ENCODE data around the gene TSPAN32.

Gene TSPAN32

DNA sequence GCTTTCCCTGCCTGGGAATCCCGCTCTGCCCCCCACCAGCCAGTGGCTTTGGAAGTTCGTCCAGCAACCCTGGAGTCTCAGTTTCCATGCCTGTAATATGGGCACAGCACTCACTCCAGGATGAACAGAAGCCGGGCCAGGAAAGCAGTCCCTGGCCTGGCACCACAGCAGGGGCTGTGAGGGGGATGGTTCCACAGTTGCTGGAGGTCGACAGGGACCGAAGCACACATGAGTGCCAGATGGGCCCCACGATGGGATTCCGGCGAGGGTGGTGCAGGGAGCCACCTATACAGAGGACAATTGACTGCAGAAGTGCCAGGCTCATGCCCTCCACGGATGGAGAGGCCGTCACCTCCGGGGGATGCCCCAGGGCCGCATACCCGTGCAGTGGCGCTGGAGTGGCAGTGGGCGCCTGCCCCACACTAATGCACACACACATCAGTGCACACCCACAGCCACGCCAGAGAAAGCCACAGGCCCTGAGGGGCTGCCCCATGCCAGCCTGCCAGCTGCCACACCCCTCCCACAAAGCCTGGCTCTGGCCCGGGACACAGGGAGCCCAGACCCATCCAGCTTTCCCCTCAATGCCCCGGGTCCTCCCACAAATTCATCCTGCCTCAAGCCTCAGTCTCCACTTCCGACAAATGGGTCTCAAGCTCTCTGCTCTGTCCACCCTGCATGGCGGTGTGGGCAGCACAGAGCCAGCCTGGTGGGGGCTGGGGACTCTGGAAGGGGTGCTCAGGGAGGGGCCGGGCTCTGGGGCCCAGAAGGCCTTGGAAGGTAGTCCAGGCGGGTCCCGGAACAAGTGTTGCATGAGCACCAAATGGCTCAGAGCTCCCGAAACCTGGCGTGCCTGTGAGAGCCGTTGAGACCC is 41.1 kb upstream of the TSPAN32 start:
- Histone ChIP-seq H3K4me1 (ENCODE audit: low read length) (peaks cover 6% of the 10 kb centered on the region), H3K4me3 (ENCODE audit: low read length) (no peak overlapping the region), H3K27ac (ENCODE audit: low read length) (no peak overlapping the region), H3K79me2 (ENCODE audit: low read length) (no peaks in the 10 kb centered on the region), H3K4me2 (ENCODE audit: low read length) (no peak overlapping the region), H4K20me1 (ENCODE audit: insufficient read depth, low read length) (no peaks in the 10 kb centered on the region), H3K36me3 (replicated peaks; ENCODE audit: low read depth, low read length) (no peaks in the 10 kb centered on the region), H3K27me3 (ENCODE audit: low read depth, low read length) (no peaks in the 10 kb centered on the region; the same call in 1 of the 2 replicates), H2AFZ (ENCODE audit: low read depth, low read length) (no peak overlapping the region), H3K9ac (ENCODE audit: low read length) (no peak overlapping the region), H3K9me3 (ENCODE audit: insufficient read depth, low read length) (no peaks in the 10 kb centered on the region)
- TF ChIP-seq, protein P1, sequence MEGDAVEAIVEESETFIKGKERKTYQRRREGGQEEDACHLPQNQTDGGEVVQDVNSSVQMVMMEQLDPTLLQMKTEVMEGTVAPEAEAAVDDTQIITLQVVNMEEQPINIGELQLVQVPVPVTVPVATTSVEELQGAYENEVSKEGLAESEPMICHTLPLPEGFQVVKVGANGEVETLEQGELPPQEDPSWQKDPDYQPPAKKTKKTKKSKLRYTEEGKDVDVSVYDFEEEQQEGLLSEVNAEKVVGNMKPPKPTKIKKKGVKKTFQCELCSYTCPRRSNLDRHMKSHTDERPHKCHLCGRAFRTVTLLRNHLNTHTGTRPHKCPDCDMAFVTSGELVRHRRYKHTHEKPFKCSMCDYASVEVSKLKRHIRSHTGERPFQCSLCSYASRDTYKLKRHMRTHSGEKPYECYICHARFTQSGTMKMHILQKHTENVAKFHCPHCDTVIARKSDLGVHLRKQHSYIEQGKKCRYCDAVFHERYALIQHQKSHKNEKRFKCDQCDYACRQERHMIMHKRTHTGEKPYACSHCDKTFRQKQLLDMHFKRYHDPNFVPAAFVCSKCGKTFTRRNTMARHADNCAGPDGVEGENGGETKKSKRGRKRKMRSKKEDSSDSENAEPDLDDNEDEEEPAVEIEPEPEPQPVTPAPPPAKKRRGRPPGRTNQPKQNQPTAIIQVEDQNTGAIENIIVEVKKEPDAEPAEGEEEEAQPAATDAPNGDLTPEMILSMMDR (IDR thresholded peaks at IDR 0.05; ENCODE audit: low read depth, low read length), result no peak

DNA sequence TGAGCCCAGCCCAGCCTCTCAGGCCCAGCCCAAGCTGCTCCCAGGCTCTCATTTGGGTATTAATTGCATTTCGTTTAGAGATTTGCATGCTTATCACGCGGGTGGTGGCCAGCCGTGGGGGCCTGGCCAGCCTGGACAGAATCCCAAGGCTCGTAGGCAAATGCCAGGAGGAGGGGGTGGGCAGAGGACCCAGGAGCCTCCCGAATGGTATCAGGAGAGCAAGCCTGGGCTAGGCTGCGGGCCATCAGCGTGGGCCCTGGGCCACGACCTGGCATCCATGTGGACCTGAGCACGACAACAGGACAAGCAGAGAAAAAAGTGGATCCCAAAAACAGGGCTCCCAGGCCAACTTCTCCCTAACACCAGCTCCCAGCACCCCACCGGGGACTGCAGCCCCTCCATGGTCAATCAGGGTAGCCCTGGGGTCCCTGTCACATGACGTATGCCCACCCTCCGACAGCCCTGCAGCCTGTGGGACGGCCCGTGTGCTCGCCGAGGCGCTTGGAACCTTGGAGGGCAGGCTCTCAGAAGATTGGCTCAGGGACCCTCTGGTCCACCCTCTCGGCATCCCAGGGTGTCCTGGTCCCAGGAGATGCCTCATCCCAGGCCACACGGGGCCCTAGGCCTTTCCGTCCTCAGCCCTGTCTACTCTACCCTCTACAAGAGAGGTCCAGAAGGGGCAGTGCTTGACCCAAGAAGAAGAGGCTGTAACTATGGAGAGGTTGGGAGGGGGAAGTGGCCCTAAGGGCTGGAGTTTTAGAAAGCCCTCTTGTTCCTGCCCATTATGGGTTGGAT is 40.2 kb upstream of the TSPAN32 start:
- Histone ChIP-seq H3K4me2 (ENCODE audit: low read length) (no peak overlapping the region), H3K9ac (ENCODE audit: low read length) (no peak overlapping the region), H3K27ac (ENCODE audit: low read length) (no peak overlapping the region), H3K4me3 (ENCODE audit: low read length) (no peak overlapping the region), H3K27me3 (ENCODE audit: low read depth, low read length) (no peaks in the 10 kb centered on the region; the same call in 1 of the 2 replicates), H2AFZ (ENCODE audit: low read depth, low read length) (no peak overlapping the region), H3K36me3 (replicated peaks; ENCODE audit: low read depth, low read length) (no peaks in the 10 kb centered on the region), H3K4me1 (ENCODE audit: low read length) (peaks cover 15% of the 10 kb centered on the region), H4K20me1 (ENCODE audit: insufficient read depth, low read length) (no peaks in the 10 kb centered on the region), H3K9me3 (ENCODE audit: insufficient read depth, low read length) (no peaks in the 10 kb centered on the region), H3K79me2 (ENCODE audit: low read length) (no peaks in the 10 kb centered on the region)
- no peak for TF ChIP-seq EZH2phosphoT487 (IDR thresholded peaks at IDR 0.05; ENCODE audit: low read depth)
- TF ChIP-seq, protein P1 (IDR thresholded peaks at IDR 0.05; ENCODE audit: low read depth, low read length), result no peak

DNA sequence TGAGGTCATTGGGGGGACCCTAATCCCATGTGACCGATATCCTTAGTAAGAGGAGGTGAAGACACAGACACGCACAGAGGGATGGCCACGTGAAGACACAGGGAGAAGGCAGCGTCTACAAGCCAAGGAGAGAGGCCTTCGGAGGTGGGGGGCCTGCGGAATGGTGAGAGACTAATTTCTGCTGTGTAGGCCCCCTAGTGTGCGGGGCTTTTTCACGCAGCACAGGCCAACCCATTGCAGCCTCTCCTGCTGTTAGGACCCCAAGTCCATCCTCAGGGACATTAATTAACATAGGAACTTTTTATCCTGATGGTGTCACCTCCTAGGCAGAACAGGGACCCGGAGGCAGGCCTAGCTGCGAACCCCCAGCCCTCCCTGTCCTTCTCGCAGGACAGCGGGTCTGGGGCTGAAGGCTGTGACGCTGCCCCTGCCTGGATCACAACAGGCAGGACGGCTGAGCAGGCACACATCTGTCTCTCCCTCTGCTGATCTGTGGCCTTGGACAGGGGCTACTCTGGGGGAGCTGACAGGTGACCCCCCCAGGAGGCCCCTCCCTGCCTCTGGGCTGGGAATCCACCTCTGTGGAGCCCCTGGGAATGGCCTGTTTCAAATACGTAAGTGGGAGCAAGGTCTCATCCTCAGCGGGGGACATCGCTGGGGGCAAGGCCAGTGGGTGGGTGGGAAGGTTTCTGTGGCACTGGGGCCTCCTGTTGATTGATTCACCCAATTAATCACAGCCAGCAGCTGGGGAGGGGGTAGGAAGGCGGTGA is 39.3 kb upstream of the TSPAN32 start:
- no peaks in the 10 kb centered on the region; the same call in 1 of the 2 replicates for H3K27me3 ChIP-seq (ENCODE audit: low read depth, low read length)
- no peak overlapping the region for H3K27ac ChIP-seq (ENCODE audit: low read length)
- peaks cover 16% of the 10 kb centered on the region for H3K4me1 ChIP-seq (ENCODE audit: low read length)
- H3K79me2 ChIP-seq (ENCODE audit: low read length), result no peaks in the 10 kb centered on the region
- H3K9ac ChIP-seq (ENCODE audit: low read length), result no peak overlapping the region
- TF ChIP-seq, protein P1 (IDR thresholded peaks at IDR 0.05; ENCODE audit: low read depth, low read length), result no peak
- TF ChIP-seq EZH2phosphoT487 (IDR thresholded peaks at IDR 0.05; ENCODE audit: low read depth), result no peak
- H3K4me2 ChIP-seq (ENCODE audit: low read length), result no peak overlapping the region
- H3K9me3 ChIP-seq (ENCODE audit: insufficient read depth, low read length), result no peaks in the 10 kb centered on the region
- no peak overlapping the region for H2AFZ ChIP-seq (ENCODE audit: low read depth, low read length)
- H4K20me1 ChIP-seq (ENCODE audit: insufficient read depth, low read length), result no peaks in the 10 kb centered on the region
- H3K4me3 ChIP-seq (ENCODE audit: low read length), result no peak overlapping the region
- no peaks in the 10 kb centered on the region for H3K36me3 ChIP-seq (replicated peaks; ENCODE audit: low read depth, low read length)

Data from OCI-LY3 (cell line).